ENCODE measurements around the gene PPP1R7. TPM values are rescaled to one million over a fixed set of nuclear protein-coding genes. Genes with fewer than 3 reads are reported as not detected.

The PPP1R7 gene
- total and polyA plus RNA-seq, 9 of the 15 experiments (the other 6 are each of a cell fraction or from before 2014, with no cell fraction given), result 37.5 to 75.0 (median 50.5) TPM

- H3K27ac ChIP-seq (ENCODE audit: extremely low read depth, low read depth, low read length), result no peak overlapping the region
- H2AFZ ChIP-seq (ENCODE audit: low read depth, low read length), result no peak overlapping the region
- no peaks in the 10 kb centered on the region for H3K9me3 ChIP-seq (replicated peaks; ENCODE audit: control insufficient read depth, insufficient read depth, low read depth, low read length)
- no peak overlapping the region for H3K9ac ChIP-seq (ENCODE audit: insufficient read depth in 1 of 2, low read depth in 2 of 2, low read length in 2 of 2)
- no peak for FAIRE-seq
- TF ChIP-seq ADNP (tag; IDR thresholded peaks at IDR 0.05) (no peak), KHSRP (IDR thresholded peaks at IDR 0.05) (no peak), ZNF224 (CRISPR knock-in tag; IDR thresholded peaks at IDR 0.05) (no peak), ZNF589 (CRISPR knock-in tag; IDR thresholded peaks at IDR 0.05; ENCODE audit: low read depth) (no peak), EHMT2 (IDR thresholded peaks at IDR 0.05) (no peak), PKNOX1 (IDR thresholded peaks at IDR 0.05) (no peak), ELF1 (tag; IDR thresholded peaks at IDR 0.05) (no peak), ZBTB34 (CRISPR knock-in tag; IDR thresholded peaks at IDR 0.05) (no peak), ZNF324 (CRISPR knock-in tag; IDR thresholded peaks at IDR 0.05) (no peak), BMI1 (IDR thresholded peaks at IDR 0.05; ENCODE audit: low read length) (no peak), ILK (tag; IDR thresholded peaks at IDR 0.05; ENCODE audit: borderline replicate concordance, low read depth) (no peak), THRA (IDR thresholded peaks at IDR 0.05) (no peak)
- intact Hi-C loops (cut with micrococcal nuclease), result no loop called here
- CTCF ChIA-PET (ENCODE audit: low intra/inter-chr PET ratio), result no interaction called here
- peaks cover 8% of the 10 kb centered on the region for H3K9me1 ChIP-seq (ENCODE audit: control insufficient read depth, insufficient read depth, low read length)
- 84% methylated on average over 7 of the region's 8 CpGs for WGBS (ENCODE audit: insufficient coverage, low coverage, missing lambda C conversion rate)
- peaks cover 2 to 31% of the 10 kb centered on the region in 2 experiments; a peak in 3 of 5 replicates for H3K4me1 ChIP-seq (replicated peaks in 1 of 2; ENCODE audit: control insufficient read depth in 2 of 2, insufficient read depth in 2 of 2, low read length in 2 of 2)
- H4K20me1 ChIP-seq (replicated peaks; ENCODE audit: control insufficient read depth, insufficient read depth, low read length), result peaks cover 11% of the 10 kb centered on the region; the same call in 1 of the 2 replicates
- H3K36me3 ChIP-seq (ENCODE audit: control insufficient read depth, insufficient read depth, low read length), result peaks cover 42% of the 10 kb centered on the region; the same call in 2 of the 3 replicates
- in situ Hi-C loops (cut with MboI), result no loop called here
- H3K27me3 ChIP-seq (ENCODE audit: control insufficient read depth in 2 of 2, insufficient read depth in 2 of 2, low read length in 2 of 2), result no peaks in the 10 kb centered on the region
- no TSS peak for BruUV-seq (replicated peaks)
- POLR2A ChIA-PET, result interaction anchor here (0.5 to 1.3 kb wide), 4 partner anchors 9 to 243 kb away, joined by 3 to 7 read pairs (median 3); no protein-coding TSS in a partner anchor
- no peak for DNase-seq (ENCODE audit: extremely low read depth in 1 of 4, low spot score in 3 of 4)
- no peak overlapping the region for H3K4me3 ChIP-seq
- H3K4me2 ChIP-seq (ENCODE audit: insufficient read depth, low read length), result no peak overlapping the region
- peaks cover 4% of the 10 kb centered on the region for H3K79me2 ChIP-seq (ENCODE audit: control insufficient read depth, insufficient read depth, low read length)
- ATAC-seq, result no peak
Measured at GRCh38 chr2:241224851-241225438, 74.7 kb downstream of the PPP1R7 start.

All from K562 (cell line).